Mesodermal cell (in vitro differentiated cells): ENCODE data around the gene ATP1A4.
A peak's percentile ranks its signal among the peaks of the same experiment; 100 is the strongest.

ENCODE experiments used
- H3K27ac ChIP-seq: 2 replicates; pipeline ENCODE4 v1.7.0; 2013; ENCODE audit warnings: mild to moderate bottlenecking, low read depth, low read length, moderate library complexity; ENCODE audit not compliant: severe bottlenecking
- H3K36me3 ChIP-seq: 2 replicates; pipeline ENCODE4 v1.7.1; 2013; ENCODE audit warnings: mild to moderate bottlenecking, low read length, moderate library complexity; ENCODE audit not compliant: control insufficient read depth, insufficient read depth
- H3K4me1 ChIP-seq: one replicate; pipeline ENCODE4 v1.7.1; 2013; ENCODE audit warnings: mild to moderate bottlenecking, low read length; ENCODE audit not compliant: insufficient read depth, control insufficient read depth, poor library complexity, severe bottlenecking
- H3K4me3 ChIP-seq: 2 replicates; pipeline ENCODE4 v1.7.0; 2013; ENCODE audit warnings: low read length, control low read depth, mild to moderate bottlenecking; ENCODE audit not compliant: insufficient read depth, poor library complexity, severe bottlenecking; ENCODE audit errors: extremely low read depth
- H3K9me3 ChIP-seq: 2 replicates; pipeline ENCODE4 v1.7.1; 2013; ENCODE audit warnings: mild to moderate bottlenecking, low read length, moderate library complexity; ENCODE audit not compliant: control insufficient read depth
- WGBS, 2 experiments: methylation state at CpG; one replicate each; pipeline ENCODE4 v1.1.5; 2013; ENCODE audit warnings: missing lambda C conversion rate in 2 of 2; ENCODE audit not compliant: insufficient coverage in 2 of 2; 5-methylcytosine and 5-hydroxymethylcytosine counted together

ATP1A4 gene

DNA sequence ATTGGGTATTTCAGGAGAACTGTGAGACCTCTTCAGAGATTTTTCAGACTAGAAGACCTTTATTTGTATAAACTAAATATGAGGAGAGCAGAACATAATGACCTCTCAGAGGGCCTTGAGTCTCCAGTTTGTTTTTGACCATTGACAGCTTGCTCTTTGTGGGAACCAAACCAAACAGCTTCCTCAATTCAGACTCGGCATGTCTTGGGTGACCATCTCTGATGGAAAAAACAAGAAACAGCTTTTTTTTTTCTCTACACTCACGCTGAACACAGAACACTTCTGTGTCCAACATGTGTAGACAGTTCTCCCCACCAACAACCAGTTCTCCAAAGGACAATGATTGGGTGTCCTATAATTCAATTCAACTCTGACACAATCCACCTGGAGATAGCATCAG lies 11.5 kb downstream of the ATP1A4 start:
- Histone ChIP-seq H3K27ac (no peak overlapping the region), H3K4me3 (no peak overlapping the region), H3K36me3 (no peaks in the 10 kb centered on the region), H3K4me1 (no peaks in the 10 kb centered on the region), H3K9me3 (no peaks in the 10 kb centered on the region)
- WGBS, 2 experiments, result 88 to 89% methylated on average over 2 of the region's 2 CpGs

DNA sequence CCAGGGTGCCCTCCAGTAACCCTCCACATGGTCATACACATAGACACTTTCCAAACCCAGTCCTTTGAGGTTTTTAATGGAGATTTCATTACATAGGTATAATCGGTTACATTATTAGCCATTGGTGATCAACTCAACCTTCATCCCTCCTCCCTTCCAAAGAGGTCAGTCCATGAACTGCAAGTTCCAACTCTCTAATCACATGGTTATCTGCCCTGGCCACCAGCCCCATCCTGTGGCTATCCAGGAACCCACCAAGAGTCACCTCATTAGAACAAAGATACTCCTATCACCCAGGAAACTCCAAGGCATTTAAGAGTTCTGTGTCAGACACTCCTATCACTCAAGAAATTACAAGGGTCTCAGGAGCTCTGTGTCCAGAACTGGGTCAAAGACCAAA lies 12.2 kb downstream of the ATP1A4 start:
- Histone ChIP-seq H3K4me1 (no peaks in the 10 kb centered on the region), H3K36me3 (no peaks in the 10 kb centered on the region), H3K9me3 (no peaks in the 10 kb centered on the region), H3K27ac (no peak overlapping the region), H3K4me3 (no peak overlapping the region)
- 86% methylated on average over 1 of the region's 1 CpG; no CpG with 5 or more reads in 1 of the 2 experiments for WGBS, 2 experiments

DNA sequence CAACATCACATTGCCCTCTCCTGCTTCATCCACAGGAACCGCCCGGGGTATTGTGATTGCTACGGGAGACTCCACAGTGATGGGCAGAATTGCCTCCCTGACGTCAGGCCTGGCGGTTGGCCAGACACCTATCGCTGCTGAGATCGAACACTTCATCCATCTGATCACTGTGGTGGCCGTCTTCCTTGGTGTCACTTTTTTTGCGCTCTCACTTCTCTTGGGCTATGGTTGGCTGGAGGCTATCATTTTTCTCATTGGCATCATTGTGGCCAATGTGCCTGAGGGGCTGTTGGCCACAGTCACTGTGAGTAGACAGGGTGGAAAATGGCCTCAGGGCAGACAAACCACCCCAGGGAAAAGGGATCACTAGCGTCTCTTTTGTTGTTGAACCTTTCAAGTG lies 12.7 kb downstream of the ATP1A4 start:
- no peak overlapping the region for H3K4me3 ChIP-seq
- H3K27ac ChIP-seq, result no peak overlapping the region
- H3K4me1 ChIP-seq, result peaks cover 4% of the 10 kb centered on the region
- WGBS, 2 experiments, result 96 to 98% methylated on average over 8 to 9 of the region's 10 CpGs
- H3K36me3 ChIP-seq, result no peaks in the 10 kb centered on the region
- no peaks in the 10 kb centered on the region for H3K9me3 ChIP-seq

DNA sequence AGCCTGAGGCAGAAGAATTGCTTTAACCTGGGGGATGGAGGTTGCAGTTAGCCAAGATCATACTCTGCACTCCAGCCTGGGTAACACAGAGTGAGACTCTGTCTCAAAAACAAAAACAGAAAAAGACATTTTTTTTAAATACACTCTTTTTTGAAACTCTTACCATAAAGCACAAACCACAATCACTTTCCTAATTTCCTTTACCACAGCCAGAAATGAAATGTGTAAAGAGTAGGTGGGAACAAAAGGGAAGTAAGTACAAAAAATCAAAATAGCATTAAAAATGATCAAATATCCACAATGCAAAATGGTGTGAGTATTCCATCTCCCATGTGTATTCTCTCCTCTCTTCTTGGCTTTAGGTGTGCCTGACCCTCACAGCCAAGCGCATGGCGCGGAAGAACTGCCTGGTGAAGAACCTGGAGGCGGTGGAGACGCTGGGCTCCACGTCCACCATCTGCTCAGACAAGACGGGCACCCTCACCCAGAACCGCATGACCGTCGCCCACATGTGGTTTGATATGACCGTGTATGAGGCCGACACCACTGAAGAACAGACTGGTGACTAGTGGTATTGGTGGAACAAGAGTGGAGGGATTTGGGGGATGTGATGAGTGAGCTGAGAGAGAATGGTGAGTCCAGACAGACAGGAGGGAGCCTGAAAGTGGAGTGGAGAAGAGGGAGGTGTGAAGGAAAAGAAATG lies 14.9 kb downstream of the ATP1A4 start:
- Histone ChIP-seq H3K27ac (no peak overlapping the region), H3K9me3 (no peaks in the 10 kb centered on the region), H3K4me3 (no peak overlapping the region), H3K36me3 (no peaks in the 10 kb centered on the region), H3K4me1 (peaks cover 6% of the 10 kb centered on the region)
- WGBS, 2 experiments, result 89 to 92% methylated on average over 9 to 12 of the region's 12 CpGs

DNA sequence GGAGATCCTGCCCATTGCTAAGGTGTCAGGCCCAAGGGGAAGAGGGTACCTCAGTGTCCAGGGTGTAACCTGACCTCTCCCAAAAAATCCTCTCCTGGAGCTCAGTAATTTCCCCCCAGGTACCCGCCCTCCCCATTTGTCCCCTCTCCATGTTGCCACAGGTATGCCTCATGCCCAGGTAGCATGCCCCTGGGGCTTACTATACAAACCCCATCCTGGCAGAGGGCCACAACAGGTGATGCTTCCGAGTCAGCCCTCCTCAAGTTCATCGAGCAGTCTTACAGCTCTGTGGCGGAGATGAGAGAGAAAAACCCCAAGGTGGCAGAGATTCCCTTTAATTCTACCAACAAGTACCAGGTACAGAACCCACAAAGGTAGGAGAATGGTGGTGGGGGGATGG lies 15.7 kb downstream of the ATP1A4 start:
- Histone ChIP-seq H3K36me3 (no peaks in the 10 kb centered on the region), H3K4me3 (no peak overlapping the region), H3K4me1 (peaks cover 12% of the 10 kb centered on the region), H3K9me3 (no peaks in the 10 kb centered on the region), H3K27ac (no peak overlapping the region)
- WGBS, 2 experiments, result 63 to 100% methylated on average over 1 of the region's 4 CpGs

DNA sequence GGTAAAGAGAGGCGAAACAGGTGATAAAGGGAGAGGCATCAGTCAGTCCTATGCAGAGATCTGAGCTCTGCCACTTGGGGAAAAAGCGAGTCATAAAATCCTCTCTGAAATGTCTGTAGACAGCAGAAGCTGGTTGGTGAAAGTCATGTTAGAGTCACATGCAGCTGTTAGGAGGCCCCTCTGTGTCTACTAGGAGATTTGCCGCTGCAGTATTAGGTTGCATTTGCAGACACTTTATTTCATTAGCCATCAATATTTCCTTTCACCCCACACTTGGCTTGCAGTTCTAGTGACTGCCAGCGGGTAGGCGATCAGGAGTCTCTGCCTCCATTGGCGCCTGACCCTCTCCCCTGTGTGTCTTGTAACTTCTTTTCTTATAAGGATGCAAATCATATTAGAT lies 16.2 kb downstream of the ATP1A4 start:
- no peak overlapping the region for H3K27ac ChIP-seq
- 97 to 99% methylated on average over 3 to 4 of the region's 6 CpGs for WGBS, 2 experiments
- no peaks in the 10 kb centered on the region for H3K36me3 ChIP-seq
- peaks cover 12% of the 10 kb centered on the region for H3K4me1 ChIP-seq
- H3K4me3 ChIP-seq, result no peak overlapping the region
- H3K9me3 ChIP-seq, result no peaks in the 10 kb centered on the region

DNA sequence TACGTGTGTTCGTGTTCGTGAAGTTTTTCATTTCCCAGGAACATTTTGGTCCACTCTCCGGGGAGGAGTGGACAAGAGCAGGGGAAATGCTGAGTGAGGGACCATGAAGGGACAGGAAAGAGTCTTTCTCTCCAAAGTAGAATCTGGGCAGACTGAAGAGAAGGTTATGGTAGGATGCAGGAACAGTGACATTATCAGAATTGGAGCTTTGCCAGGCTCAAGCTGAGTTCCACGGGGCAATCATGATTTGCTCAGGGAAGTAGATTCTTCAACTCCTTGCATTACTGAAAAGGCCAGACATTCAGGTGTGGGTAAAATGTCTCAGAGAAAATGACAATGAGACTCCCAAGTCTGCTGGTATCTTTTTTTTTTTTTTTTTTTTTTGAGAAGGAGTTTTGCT lies 16.6 kb downstream of the ATP1A4 start:
- Histone ChIP-seq H3K4me1 (peaks cover 12% of the 10 kb centered on the region), H3K9me3 (no peaks in the 10 kb centered on the region), H3K4me3 (no peak overlapping the region), H3K36me3 (no peaks in the 10 kb centered on the region), H3K27ac (no peak overlapping the region)
- 94 to 100% methylated on average over 1 to 5 of the region's 5 CpGs for WGBS, 2 experiments

DNA sequence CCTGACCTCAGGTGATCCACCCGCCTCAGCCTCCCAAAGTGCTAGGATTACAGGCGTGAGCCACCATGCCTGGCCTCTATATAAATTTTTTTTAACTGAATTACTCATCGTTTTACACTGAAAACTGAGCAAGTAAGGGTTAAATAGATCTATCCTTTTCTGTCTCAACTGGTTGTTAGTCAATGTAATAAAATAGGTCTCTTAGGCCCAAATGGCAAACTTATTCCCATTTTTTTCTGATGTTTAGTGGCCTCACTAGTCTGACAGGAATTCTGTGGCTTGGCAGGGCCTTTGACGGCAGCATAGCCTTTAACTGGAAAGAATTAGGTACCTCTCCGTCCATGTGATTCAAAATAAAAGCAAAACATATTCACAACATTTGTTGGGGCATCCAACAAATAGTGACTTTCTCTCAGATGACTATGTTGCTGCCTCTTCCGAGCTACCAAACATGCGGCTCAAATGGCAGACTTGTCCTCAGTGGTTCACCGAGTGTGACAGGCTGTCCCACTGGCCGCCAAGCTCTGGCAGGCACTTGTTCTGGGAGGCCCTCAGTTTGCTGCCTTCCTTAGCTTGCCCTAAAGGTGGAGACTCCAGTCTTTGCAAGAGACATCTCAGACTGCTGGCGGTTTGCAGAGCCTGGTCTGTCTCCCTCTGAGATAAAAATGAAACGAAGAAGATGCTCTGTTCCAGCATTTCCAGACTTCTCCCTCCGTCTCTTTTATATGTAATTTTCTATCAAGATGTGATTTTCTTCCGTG lies 17.4 kb downstream of the ATP1A4 start:
- Histone ChIP-seq H3K36me3 (no peaks in the 10 kb centered on the region), H3K9me3 (no peaks in the 10 kb centered on the region), H3K4me1 (peaks cover 12% of the 10 kb centered on the region), H3K4me3 (no peak overlapping the region), H3K27ac (peak overlapping the region; percentile 36)
- WGBS, 2 experiments, result 30 to 47% methylated on average over 7 to 10 of the region's 13 CpGs

DNA sequence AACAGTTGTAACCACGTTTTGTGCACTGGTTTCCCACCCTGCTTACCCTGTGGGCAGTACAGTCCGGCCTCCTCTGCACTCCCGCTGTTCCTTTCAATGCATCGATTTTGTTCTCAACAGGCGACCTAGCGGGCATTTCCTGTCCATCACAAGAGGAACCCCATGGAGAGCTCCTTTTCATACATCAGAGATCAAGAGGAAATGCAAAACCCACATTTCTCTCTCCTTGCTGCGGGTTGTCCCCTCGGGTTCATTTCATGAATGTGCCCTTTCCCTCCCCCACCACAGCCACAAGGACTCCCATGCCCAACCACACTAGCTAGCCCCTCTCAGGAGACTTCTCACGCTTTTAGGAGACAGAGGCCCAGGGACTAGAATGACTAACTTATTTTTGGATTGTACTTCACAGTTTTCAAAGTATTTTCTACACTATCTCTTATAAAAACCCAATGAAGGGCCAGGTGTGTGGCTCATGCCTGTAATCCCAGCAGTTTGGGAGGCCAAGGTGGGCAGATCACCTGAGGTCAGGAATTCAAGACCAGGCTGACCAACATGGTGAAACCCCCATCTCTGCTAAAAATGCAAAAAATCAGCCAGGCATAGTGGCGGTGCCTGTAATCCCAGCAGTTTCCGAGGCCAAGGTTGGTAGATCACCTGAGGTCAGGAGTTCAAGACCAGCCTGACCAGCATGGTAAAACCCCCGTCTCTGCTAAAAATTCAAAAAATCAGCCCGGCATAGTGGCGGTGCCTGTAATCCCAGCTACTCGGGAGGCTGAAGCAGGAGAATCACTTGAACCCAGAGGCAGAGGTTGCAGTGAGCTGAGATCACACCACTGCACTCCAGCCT lies 18.4 kb downstream of the ATP1A4 start:
- Histone ChIP-seq H3K9me3 (no peaks in the 10 kb centered on the region), H3K4me1 (peaks cover 12% of the 10 kb centered on the region), H3K27ac (peak overlapping the region; percentile 36), H3K4me3 (no peak overlapping the region), H3K36me3 (no peaks in the 10 kb centered on the region)
- WGBS, 2 experiments, result 26 to 34% methylated on average over 14 of the region's 15 CpGs

DNA sequence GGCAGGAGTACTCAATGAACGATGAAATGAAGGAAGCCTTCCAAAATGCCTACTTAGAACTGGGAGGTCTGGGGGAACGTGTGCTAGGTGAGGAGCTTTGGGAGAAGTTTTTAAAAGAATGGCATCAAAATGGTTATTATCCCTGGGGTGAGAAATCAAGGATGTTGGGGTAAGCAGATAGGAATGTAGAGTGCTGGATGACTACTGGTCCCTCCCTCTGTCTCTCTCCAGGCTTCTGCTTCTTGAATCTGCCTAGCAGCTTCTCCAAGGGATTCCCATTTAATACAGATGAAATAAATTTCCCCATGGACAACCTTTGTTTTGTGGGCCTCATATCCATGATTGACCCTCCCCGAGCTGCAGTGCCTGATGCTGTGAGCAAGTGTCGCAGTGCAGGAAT lies 20.0 kb downstream of the ATP1A4 start:
- Histone ChIP-seq H3K4me3 (no peak overlapping the region), H3K9me3 (no peaks in the 10 kb centered on the region), H3K27ac (no peak overlapping the region), H3K4me1 (peaks cover 15% of the 10 kb centered on the region), H3K36me3 (no peaks in the 10 kb centered on the region)
- WGBS, 2 experiments, result 56 to 75% methylated on average over 3 to 4 of the region's 4 CpGs
